ENCODE measurements around the gene NHERF1. TPM values are rescaled to one million over a fixed set of nuclear protein-coding genes. Genes with fewer than 3 reads are reported as not detected.
A peak's percentile ranks its signal among the peaks of the same experiment; 100 is the strongest.

NHERF1 gene
- total and polyA plus RNA-seq, 2 of the 4 experiments (the other 2 are of a cell fraction): 3.8 to 11.8 TPM

- Histone ChIP-seq H4K8ac (ENCODE audit: low read depth in 2 of 2, low read length in 2 of 2) (no peak overlapping the region), H3K56ac (ENCODE audit: extremely low read depth, insufficient read depth, low read length) (no peak overlapping the region), H3K79me1 (ENCODE audit: low read depth in 1 of 2, low read length in 2 of 2) (no peaks in the 10 kb centered on the region), H3K18ac (ENCODE audit: low read depth, low read length) (no peak overlapping the region), H3K4me2 (ENCODE audit: low read depth, low read length) (no peak overlapping the region), H3K23ac (ENCODE audit: low read depth, low read length) (no peak overlapping the region), H2BK120ac (ENCODE audit: low read depth, low read length) (no peak overlapping the region), H2AK5ac (ENCODE audit: low read depth, low read length) (no peak overlapping the region), H4K5ac (ENCODE audit: low read depth, low read length) (no peak overlapping the region), H2AFZ (replicated peaks; ENCODE audit: low read length, poor library complexity) (no peak overlapping the region), H3K9me3 (ENCODE audit: control insufficient read depth, insufficient read depth, low read length) (no peaks in the 10 kb centered on the region), H3K4me3 (ENCODE audit: insufficient read depth, low read depth, low read length) (no peak overlapping the region), H4K91ac (ENCODE audit: insufficient read depth, low read depth, low read length) (no peak overlapping the region), H3K27me3 (ENCODE audit: control insufficient read depth, insufficient read depth, low read length) (no peaks in the 10 kb centered on the region), H4K20me1 (ENCODE audit: insufficient read depth, low read length) (no peaks in the 10 kb centered on the region; the same call in 1 of the 2 replicates), H3K14ac (replicated peaks; ENCODE audit: low read depth, low read length) (no peak overlapping the region), H2BK20ac (ENCODE audit: low read depth, low read length) (no peak overlapping the region), H3K9ac (ENCODE audit: low read depth, low read length) (no peak overlapping the region), H2BK15ac (ENCODE audit: low read depth, low read length) (no peak overlapping the region), H3K9me1 (ENCODE audit: insufficient read depth, low read length) (0 out of 2 replicates have a peak, but pooled peaks cover 2% of the 10 kb centered on the region), H3K4ac (ENCODE audit: low read depth, low read length) (no peak overlapping the region), H3K27ac (ENCODE audit: insufficient read depth, low read length) (no peak overlapping the region), H3K4me1 (ENCODE audit: control insufficient read depth, insufficient read depth, low read length) (no peaks in the 10 kb centered on the region), H2AK9ac (replicated peaks; ENCODE audit: low read depth, low read length, poor library complexity) (peak overlapping the region; percentile 25), H3K36me3 (ENCODE audit: control insufficient read depth, insufficient read depth, low read length) (peaks cover 6% of the 10 kb centered on the region), H2BK5ac (ENCODE audit: low read depth, low read length, poor library complexity, severe bottlenecking) (no peak overlapping the region)
- in situ Hi-C loops (cut with MboI; ENCODE audit: low sequenced_read_pairs): no loop called here
- ChIA-PET CTCF (no interaction called here), POLR2A (ENCODE audit: unreplicated experiment) (no interaction called here)
- no CpG with 5 or more reads among the region's 6 CpGs for WGBS, 2 experiments (ENCODE audit: extremely low coverage in 2 of 2, insufficient read length in 1 of 2)
- no peak for TF ChIP-seq NFE2L2 (IDR thresholded peaks at IDR 0.05; ENCODE audit: low read depth, low read length)
- TF ChIP-seq POLR2A (IDR thresholded peaks at IDR 0.05; ENCODE audit: low read depth, low read length): no peak
- no peak for TF ChIP-seq USF2 (IDR thresholded peaks at IDR 0.05; ENCODE audit: low read depth, low read length)
- no peak for TF ChIP-seq FOS (IDR thresholded peaks at IDR 0.05; ENCODE audit: low read depth, low read length)
- no peak for TF ChIP-seq BHLHE40 (IDR thresholded peaks at IDR 0.05; ENCODE audit: low read depth, low read length)
- no peak for TF ChIP-seq MAZ (IDR thresholded peaks at IDR 0.05; ENCODE audit: borderline replicate concordance, low read depth, low read length)
- no peak for TF ChIP-seq CEBPB (IDR thresholded peaks at IDR 0.05; ENCODE audit: low read depth, low read length)
- TF ChIP-seq RCOR1 (IDR thresholded peaks at IDR 0.05; ENCODE audit: insufficient replicate concordance, low read length): no peak
- TF ChIP-seq, protein P1, sequence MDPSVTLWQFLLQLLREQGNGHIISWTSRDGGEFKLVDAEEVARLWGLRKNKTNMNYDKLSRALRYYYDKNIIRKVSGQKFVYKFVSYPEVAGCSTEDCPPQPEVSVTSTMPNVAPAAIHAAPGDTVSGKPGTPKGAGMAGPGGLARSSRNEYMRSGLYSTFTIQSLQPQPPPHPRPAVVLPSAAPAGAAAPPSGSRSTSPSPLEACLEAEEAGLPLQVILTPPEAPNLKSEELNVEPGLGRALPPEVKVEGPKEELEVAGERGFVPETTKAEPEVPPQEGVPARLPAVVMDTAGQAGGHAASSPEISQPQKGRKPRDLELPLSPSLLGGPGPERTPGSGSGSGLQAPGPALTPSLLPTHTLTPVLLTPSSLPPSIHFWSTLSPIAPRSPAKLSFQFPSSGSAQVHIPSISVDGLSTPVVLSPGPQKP (IDR thresholded peaks at IDR 0.05; ENCODE audit: borderline replicate concordance, low read depth, low read length): no peak
- TF ChIP-seq RFX5 (IDR thresholded peaks at IDR 0.05; ENCODE audit: low read depth, low read length): no peak
- no peak for TF ChIP-seq CHD1 (IDR thresholded peaks at IDR 0.05; ENCODE audit: low read depth, low read length)
- TF ChIP-seq SMC3 (IDR thresholded peaks at IDR 0.05; ENCODE audit: low read depth, low read length): no peak
- TF ChIP-seq MXI1 (IDR thresholded peaks at IDR 0.05; ENCODE audit: borderline replicate concordance, low read depth, low read length): no peak
- TF ChIP-seq, protein P2, sequence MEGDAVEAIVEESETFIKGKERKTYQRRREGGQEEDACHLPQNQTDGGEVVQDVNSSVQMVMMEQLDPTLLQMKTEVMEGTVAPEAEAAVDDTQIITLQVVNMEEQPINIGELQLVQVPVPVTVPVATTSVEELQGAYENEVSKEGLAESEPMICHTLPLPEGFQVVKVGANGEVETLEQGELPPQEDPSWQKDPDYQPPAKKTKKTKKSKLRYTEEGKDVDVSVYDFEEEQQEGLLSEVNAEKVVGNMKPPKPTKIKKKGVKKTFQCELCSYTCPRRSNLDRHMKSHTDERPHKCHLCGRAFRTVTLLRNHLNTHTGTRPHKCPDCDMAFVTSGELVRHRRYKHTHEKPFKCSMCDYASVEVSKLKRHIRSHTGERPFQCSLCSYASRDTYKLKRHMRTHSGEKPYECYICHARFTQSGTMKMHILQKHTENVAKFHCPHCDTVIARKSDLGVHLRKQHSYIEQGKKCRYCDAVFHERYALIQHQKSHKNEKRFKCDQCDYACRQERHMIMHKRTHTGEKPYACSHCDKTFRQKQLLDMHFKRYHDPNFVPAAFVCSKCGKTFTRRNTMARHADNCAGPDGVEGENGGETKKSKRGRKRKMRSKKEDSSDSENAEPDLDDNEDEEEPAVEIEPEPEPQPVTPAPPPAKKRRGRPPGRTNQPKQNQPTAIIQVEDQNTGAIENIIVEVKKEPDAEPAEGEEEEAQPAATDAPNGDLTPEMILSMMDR (conservative IDR thresholded peaks at IDR 0.05; ENCODE audit: low read depth, low read length): no peak
- TF ChIP-seq RAD21 (IDR thresholded peaks at IDR 0.05; ENCODE audit: low read length): no peak
- no peak for TF ChIP-seq MAFK (IDR thresholded peaks at IDR 0.05; ENCODE audit: low read depth, low read length)
- dilution Hi-C loops (cut with HindIII; ENCODE audit: low sequenced_read_pairs, unreplicated experiment): no loop called here
- no TSS peak for BruUV-seq (replicated peaks)
- ATAC-seq (ENCODE audit: low read depth): no peak; the same call in 1 of the 2 replicates
- intact Hi-C loops (cut with micrococcal nuclease): no loop called here
- peak; percentile 4 for DNase-seq
Measured at GRCh38 chr17:74807925-74808324, 59.5 kb downstream of the NHERF1 start.
